ENCODE data around the gene SGMS2. TPM values are rescaled to one million over a fixed set of nuclear protein-coding genes. Genes with fewer than 3 reads are reported as not detected.
"Not testable (repeated sequence)": the region's sequence is repeated elsewhere in the genome, so short reads cannot be mapped to it uniquely, and the experiment has no call there.

SGMS2 gene
- total RNA-seq, 1 donor from 2014 or later = 0.26 TPM

DNA sequence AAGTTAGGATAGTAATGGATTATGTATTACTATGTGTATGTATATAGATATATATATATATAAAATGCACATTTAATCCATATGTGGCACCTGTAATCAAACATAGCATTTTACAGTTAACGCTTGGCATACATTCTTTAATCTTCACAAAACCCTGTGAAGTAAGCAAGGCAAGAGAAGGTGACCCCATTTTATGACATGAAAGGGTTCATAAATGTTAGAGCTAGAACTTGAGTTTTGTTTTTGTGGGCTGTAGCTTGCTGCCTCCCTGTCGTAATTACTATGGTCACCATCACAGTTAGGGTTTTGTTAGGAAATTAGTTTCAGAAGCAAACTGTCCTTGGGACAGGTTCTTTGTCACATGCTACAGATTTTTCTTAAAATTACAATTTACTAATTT, 92.8 kb downstream of the SGMS2 start:
- no peak for TF ChIP-seq CTCF (IDR thresholded peaks at IDR 0.05; ENCODE audit: unreplicated experiment)
- H3K27ac Mint-ChIP-seq (ENCODE audit: unreplicated experiment) = no peak overlapping the region
- no peaks in the 10 kb centered on the region for H3K36me3 Mint-ChIP-seq (ENCODE audit: low read depth, unreplicated experiment)
- DNase-seq (ENCODE audit: low spot score) = no peak
- H3K4me1 Mint-ChIP-seq (ENCODE audit: unreplicated experiment) = no peaks in the 10 kb centered on the region
- H3K27me3 Mint-ChIP-seq (ENCODE audit: unreplicated experiment) = no peaks in the 10 kb centered on the region
- no peaks in the 10 kb centered on the region for H3K9me3 Mint-ChIP-seq (ENCODE audit: unreplicated experiment)
- no peak overlapping the region for H3K4me3 Mint-ChIP-seq (ENCODE audit: unreplicated experiment)

GRCh38 chr4:107922486-107923473, 98.0 kb downstream of the SGMS2 start:
- no peaks in the 10 kb centered on the region for H3K36me3 Mint-ChIP-seq (ENCODE audit: low read depth, unreplicated experiment)
- no peak overlapping the region for H3K27ac Mint-ChIP-seq (ENCODE audit: unreplicated experiment)
- H3K4me1 Mint-ChIP-seq (ENCODE audit: unreplicated experiment) = no peaks in the 10 kb centered on the region
- H3K27me3 Mint-ChIP-seq (ENCODE audit: unreplicated experiment) = no peaks in the 10 kb centered on the region
- H3K9me3 Mint-ChIP-seq (ENCODE audit: unreplicated experiment) = no peaks in the 10 kb centered on the region
- no peak overlapping the region for H3K4me3 Mint-ChIP-seq (ENCODE audit: unreplicated experiment)
- TF ChIP-seq CTCF (IDR thresholded peaks at IDR 0.05; ENCODE audit: unreplicated experiment) = no peak
- no peak for DNase-seq (ENCODE audit: low spot score)

DNA sequence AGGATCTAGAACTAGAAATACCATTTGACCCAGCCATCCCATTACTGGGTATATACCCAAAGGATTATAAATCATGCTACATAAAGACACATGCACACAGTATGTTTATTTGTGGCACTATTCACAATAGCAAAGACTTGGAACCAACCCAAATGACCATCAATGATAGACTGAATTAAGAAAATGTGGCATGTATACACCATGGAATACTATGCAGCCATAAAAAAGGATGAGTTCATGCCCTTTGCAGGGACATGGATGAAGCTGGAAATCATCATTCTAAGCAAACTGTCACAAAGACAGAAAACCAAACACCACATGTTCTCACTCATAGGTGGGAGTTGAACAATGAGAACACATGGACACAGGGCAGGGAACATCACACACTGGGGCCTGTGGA, 101.0 kb downstream of the SGMS2 start:
- not testable (repeated sequence) for H3K9me3 Mint-ChIP-seq (ENCODE audit: unreplicated experiment); H3K4me3 Mint-ChIP-seq (ENCODE audit: unreplicated experiment); H3K27ac Mint-ChIP-seq (ENCODE audit: unreplicated experiment); DNase-seq (ENCODE audit: low spot score); H3K27me3 Mint-ChIP-seq (ENCODE audit: unreplicated experiment); H3K4me1 Mint-ChIP-seq (ENCODE audit: unreplicated experiment); H3K36me3 Mint-ChIP-seq (ENCODE audit: low read depth, unreplicated experiment)

GRCh38 chr4:107926875-107927274, 102.1 kb downstream of the SGMS2 start:
- H3K27me3 Mint-ChIP-seq (ENCODE audit: unreplicated experiment); DNase-seq (ENCODE audit: low spot score); H3K36me3 Mint-ChIP-seq (ENCODE audit: low read depth, unreplicated experiment); H3K4me3 Mint-ChIP-seq (ENCODE audit: unreplicated experiment); H3K4me1 Mint-ChIP-seq (ENCODE audit: unreplicated experiment); H3K27ac Mint-ChIP-seq (ENCODE audit: unreplicated experiment); H3K9me3 Mint-ChIP-seq (ENCODE audit: unreplicated experiment): not testable (repeated sequence)

DNA sequence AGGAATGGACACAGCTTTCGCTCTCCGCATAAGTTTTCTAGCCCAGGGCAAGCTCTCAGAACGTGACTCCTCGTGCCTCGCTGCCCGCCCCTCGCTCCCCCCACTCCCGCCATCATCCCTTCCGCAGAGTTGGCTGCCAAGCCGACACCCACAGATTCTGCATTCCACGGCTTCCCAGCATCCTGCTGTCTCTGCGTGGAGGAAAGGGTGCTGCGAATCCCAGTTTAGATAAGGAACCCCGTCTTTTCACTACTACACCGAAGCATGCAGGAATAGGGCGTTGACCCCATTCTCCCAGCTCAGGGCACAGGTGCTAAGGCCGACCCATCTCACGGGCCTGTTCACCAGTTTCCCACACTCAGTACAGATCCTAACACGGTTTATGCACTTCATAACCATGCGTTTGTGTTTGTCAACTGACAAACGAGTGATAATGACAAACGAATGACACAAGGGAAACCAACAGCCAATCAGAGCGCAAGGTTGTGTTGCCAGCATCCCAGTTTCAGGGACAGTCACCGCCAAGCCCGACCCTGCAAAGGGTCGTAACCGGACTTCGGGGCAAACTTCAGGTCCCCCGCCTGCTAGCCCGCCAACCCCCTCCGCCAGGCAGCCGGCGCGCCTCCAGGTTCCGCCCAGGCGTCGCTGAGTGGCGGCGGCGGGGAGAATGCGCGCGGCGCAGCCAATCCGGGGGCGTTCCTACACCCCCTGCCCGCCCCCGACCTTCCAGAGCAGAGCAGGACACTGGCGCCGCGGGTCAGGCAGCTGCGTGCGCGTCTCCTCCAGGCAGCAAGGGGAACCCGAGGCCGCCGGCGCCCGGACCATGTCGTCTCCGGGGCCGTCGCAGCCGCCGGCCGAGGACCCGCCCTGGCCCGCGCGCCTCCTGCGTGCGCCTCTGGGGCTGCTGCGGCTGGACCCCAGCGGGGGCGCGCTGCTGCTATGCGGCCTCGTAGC, 106.4 kb downstream of the SGMS2 start, which contains the start of gene CYP2U1:
Gene CYP2U1 (plus strand): TSS at position 729 of the 954 bp plus-strand sequence. CDS start 95 bp downstream, at position 824.
- Mint-ChIP-seq H3K27me3 (ENCODE audit: unreplicated experiment) (peaks cover 8% of the 10 kb centered on the region), H3K36me3 (ENCODE audit: low read depth, unreplicated experiment) (no peaks in the 10 kb centered on the region), H3K4me1 (ENCODE audit: unreplicated experiment) (peaks cover 4% of the 10 kb centered on the region), H3K9me3 (ENCODE audit: unreplicated experiment) (no peaks in the 10 kb centered on the region), H3K27ac (ENCODE audit: unreplicated experiment) (no peak within 1 kb of the TSS), H3K4me3 (ENCODE audit: unreplicated experiment) (peak within 1 kb of the TSS; percentile 90)
- DNase-seq (ENCODE audit: low spot score) = peak; percentile 78
- TF ChIP-seq CTCF (IDR thresholded peaks at IDR 0.05; ENCODE audit: unreplicated experiment) = no peak

Measured in endothelial cell (in vitro differentiated cells).